ENCODE measurements around the gene UNC13D.

UNC13D gene

GRCh38 chr17:75806822-75807500 lies 37.2 kb downstream of the UNC13D start:
- Histone ChIP-seq H3K27me3 (ENCODE audit: low read depth, low read length) (no peaks in the 10 kb centered on the region), H3K27ac (ENCODE audit: low read length) (no peak overlapping the region), H3K9me3 (ENCODE audit: control insufficient read depth in 1 of 2, low read length in 2 of 2) (no peaks in the 10 kb centered on the region), H3K36me3 (ENCODE audit: control insufficient read depth in 1 of 2, insufficient read depth in 2 of 2, low read length in 2 of 2) (peaks cover 9 to 20% of the 10 kb centered on the region in 2 donors), H3K4me1 (ENCODE audit: control insufficient read depth in 1 of 2, insufficient read depth in 2 of 2, low read length in 2 of 2) (peaks cover 0 to 4% of the 10 kb centered on the region in 2 donors), H3K4me3 (ENCODE audit: low read depth in 1 of 2, low read length in 2 of 2) (no peak overlapping the region)

- Histone ChIP-seq H3K4me3 (ENCODE audit: low read depth in 1 of 2, low read length in 2 of 2) (no peak overlapping the region), H3K4me1 (ENCODE audit: control insufficient read depth in 1 of 2, insufficient read depth in 2 of 2, low read length in 2 of 2) (no peaks in the 10 kb centered on the region), H3K36me3 (ENCODE audit: control insufficient read depth in 1 of 2, insufficient read depth in 2 of 2, low read length in 2 of 2) (peaks cover 7 to 12% of the 10 kb centered on the region in 2 donors), H3K27me3 (ENCODE audit: low read depth, low read length) (no peaks in the 10 kb centered on the region), H3K9me3 (ENCODE audit: control insufficient read depth in 1 of 2, low read length in 2 of 2) (no peaks in the 10 kb centered on the region), H3K27ac (ENCODE audit: low read length) (no peak overlapping the region)
These were observed 40.3 kb downstream of the UNC13D start for GRCh38 chr17:75803883-75804282.

GRCh38 chr17:75799402-75799801 lies 44.8 kb downstream of the UNC13D start:
- Histone ChIP-seq H3K4me1 (ENCODE audit: control insufficient read depth in 1 of 2, insufficient read depth in 2 of 2, low read length in 2 of 2) (no peaks in the 10 kb centered on the region), H3K27me3 (ENCODE audit: low read depth, low read length) (no peaks in the 10 kb centered on the region), H3K9me3 (ENCODE audit: control insufficient read depth in 1 of 2, low read length in 2 of 2) (no peaks in the 10 kb centered on the region), H3K27ac (ENCODE audit: low read length) (no peak overlapping the region), H3K36me3 (ENCODE audit: control insufficient read depth in 1 of 2, insufficient read depth in 2 of 2, low read length in 2 of 2) (peaks cover 13 to 21% of the 10 kb centered on the region in 2 donors), H3K4me3 (ENCODE audit: low read depth in 1 of 2, low read length in 2 of 2) (no peak overlapping the region)

- H3K27me3 ChIP-seq (ENCODE audit: low read depth, low read length): no peaks in the 10 kb centered on the region
- H3K36me3 ChIP-seq (ENCODE audit: control insufficient read depth in 1 of 2, insufficient read depth in 2 of 2, low read length in 2 of 2): peaks cover 19 to 21% of the 10 kb centered on the region in 2 donors
- H3K27ac ChIP-seq (ENCODE audit: low read length): no peak overlapping the region
- no peaks in the 10 kb centered on the region for H3K4me1 ChIP-seq (ENCODE audit: control insufficient read depth in 1 of 2, insufficient read depth in 2 of 2, low read length in 2 of 2)
- H3K9me3 ChIP-seq (ENCODE audit: control insufficient read depth in 1 of 2, low read length in 2 of 2): no peaks in the 10 kb centered on the region
- H3K4me3 ChIP-seq (ENCODE audit: low read depth in 1 of 2, low read length in 2 of 2): no peak overlapping the region
These were observed 48.2 kb downstream of the UNC13D start for GRCh38 chr17:75795820-75796607.

- Histone ChIP-seq H3K36me3 (ENCODE audit: control insufficient read depth in 1 of 2, insufficient read depth in 2 of 2, low read length in 2 of 2) (peaks cover 9 to 12% of the 10 kb centered on the region in 2 donors), H3K4me3 (ENCODE audit: low read depth in 1 of 2, low read length in 2 of 2) (no peak overlapping the region)
These were observed 50.7 kb downstream of the UNC13D start for GRCh38 chr17:75793460-75793859.

GRCh38 chr17:75791254-75791653 lies 53.0 kb downstream of the UNC13D start:
- H3K27me3 ChIP-seq (ENCODE audit: low read depth, low read length): no peaks in the 10 kb centered on the region

More at GRCh38 chr17:75793460-75793859, 50.7 kb downstream of the UNC13D start:
- Histone ChIP-seq H3K9me3 (ENCODE audit: control insufficient read depth in 1 of 2, low read length in 2 of 2) (no peaks in the 10 kb centered on the region), H3K4me1 (ENCODE audit: control insufficient read depth in 1 of 2, insufficient read depth in 2 of 2, low read length in 2 of 2) (no peaks in the 10 kb centered on the region), H3K27me3 (ENCODE audit: low read depth, low read length) (no peaks in the 10 kb centered on the region), H3K27ac (ENCODE audit: low read length) (no peak overlapping the region)

GRCh38 chr17:75785016-75785890 lies 59.0 kb downstream of the UNC13D start:
- peaks cover 15 to 28% of the 10 kb centered on the region in 2 donors for H3K4me1 ChIP-seq (ENCODE audit: control insufficient read depth in 1 of 2, insufficient read depth in 2 of 2, low read length in 2 of 2)

More at GRCh38 chr17:75791254-75791653, 53.0 kb downstream of the UNC13D start:
- H3K4me1 ChIP-seq (ENCODE audit: control insufficient read depth in 1 of 2, insufficient read depth in 2 of 2, low read length in 2 of 2): peaks cover 2 to 3% of the 10 kb centered on the region in 2 donors
- no peak overlapping the region for H3K27ac ChIP-seq (ENCODE audit: low read length)
- no peaks in the 10 kb centered on the region for H3K9me3 ChIP-seq (ENCODE audit: control insufficient read depth in 1 of 2, low read length in 2 of 2)
- H3K36me3 ChIP-seq (ENCODE audit: control insufficient read depth in 1 of 2, insufficient read depth in 2 of 2, low read length in 2 of 2): peaks cover 0 to 6% of the 10 kb centered on the region in 2 donors
- H3K4me3 ChIP-seq (ENCODE audit: low read depth in 1 of 2, low read length in 2 of 2): no peak overlapping the region

GRCh38 chr17:75784473-75785015 lies 59.7 kb downstream of the UNC13D start, which contains the start of gene UNK:
UNK (plus strand) TSS chr17:75784806; CDS start chr17:75784881, 75 bp downstream.
- Histone ChIP-seq H3K27ac (ENCODE audit: low read length) (peak within 1 kb of the TSS; percentile 100), H3K27me3 (ENCODE audit: low read depth, low read length) (no peaks in the 10 kb centered on the region), H3K4me1 (ENCODE audit: control insufficient read depth in 1 of 2, insufficient read depth in 2 of 2, low read length in 2 of 2) (peaks cover 15 to 28% of the 10 kb centered on the region in 2 donors)

More at GRCh38 chr17:75785016-75785890, 59.0 kb downstream of the UNC13D start:
- H3K27ac ChIP-seq (ENCODE audit: low read length): peak overlapping the region; percentile 100
- H3K9me3 ChIP-seq (ENCODE audit: control insufficient read depth in 1 of 2, low read length in 2 of 2): no peaks in the 10 kb centered on the region
- H3K27me3 ChIP-seq (ENCODE audit: low read depth, low read length): no peaks in the 10 kb centered on the region
- H3K36me3 ChIP-seq (ENCODE audit: control insufficient read depth in 1 of 2, insufficient read depth in 2 of 2, low read length in 2 of 2): peaks cover 0 to 4% of the 10 kb centered on the region in 2 donors
- peak overlapping the region; percentile 56 to 86 for H3K4me3 ChIP-seq (ENCODE audit: low read depth in 1 of 2, low read length in 2 of 2)

GRCh38 chr17:75783803-75784472 lies 60.3 kb downstream of the UNC13D start:
- peaks cover 15 to 28% of the 10 kb centered on the region in 2 donors for H3K4me1 ChIP-seq (ENCODE audit: control insufficient read depth in 1 of 2, insufficient read depth in 2 of 2, low read length in 2 of 2)
- H3K27me3 ChIP-seq (ENCODE audit: low read depth, low read length): no peaks in the 10 kb centered on the region
- peak overlapping the region; percentile 56 to 86 for H3K4me3 ChIP-seq (ENCODE audit: low read depth in 1 of 2, low read length in 2 of 2)
- peaks cover 0 to 10% of the 10 kb centered on the region in 2 donors for H3K36me3 ChIP-seq (ENCODE audit: control insufficient read depth in 1 of 2, insufficient read depth in 2 of 2, low read length in 2 of 2)
- H3K9me3 ChIP-seq (ENCODE audit: control insufficient read depth in 1 of 2, low read length in 2 of 2): no peaks in the 10 kb centered on the region
- H3K27ac ChIP-seq (ENCODE audit: low read length): peak overlapping the region; percentile 100

More at GRCh38 chr17:75784473-75785015, 59.7 kb downstream of the UNC13D start, which contains the start of gene UNK:
- peaks cover 0 to 4% of the 10 kb centered on the region in 2 donors for H3K36me3 ChIP-seq (ENCODE audit: control insufficient read depth in 1 of 2, insufficient read depth in 2 of 2, low read length in 2 of 2)
- peak within 1 kb of the TSS; percentile 56 to 86 for H3K4me3 ChIP-seq (ENCODE audit: low read depth in 1 of 2, low read length in 2 of 2)
- H3K9me3 ChIP-seq (ENCODE audit: control insufficient read depth in 1 of 2, low read length in 2 of 2): no peaks in the 10 kb centered on the region

- peak overlapping the region; percentile 33 to 56 for H3K4me3 ChIP-seq (ENCODE audit: low read depth in 1 of 2, low read length in 2 of 2)
These were observed 61.0 kb downstream of the UNC13D start for GRCh38 chr17:75783069-75783783.

More at GRCh38 chr17:75783069-75783783, 61.0 kb downstream of the UNC13D start:
- Histone ChIP-seq H3K27me3 (ENCODE audit: low read depth, low read length) (no peaks in the 10 kb centered on the region), H3K9me3 (ENCODE audit: control insufficient read depth in 1 of 2, low read length in 2 of 2) (no peaks in the 10 kb centered on the region), H3K4me1 (ENCODE audit: control insufficient read depth in 1 of 2, insufficient read depth in 2 of 2, low read length in 2 of 2) (peaks cover 15 to 28% of the 10 kb centered on the region in 2 donors), H3K27ac (ENCODE audit: low read length) (peak overlapping the region; percentile 100), H3K36me3 (ENCODE audit: control insufficient read depth in 1 of 2, insufficient read depth in 2 of 2, low read length in 2 of 2) (peaks cover 2 to 14% of the 10 kb centered on the region in 2 donors)
